HUES6 (cell line): ENCODE results near the gene MEST.
"Not testable (repeated sequence)": the region's sequence is repeated elsewhere in the genome, so short reads cannot be mapped to it uniquely, and the experiment has no call there.

ENCODE experiments used
- H3K27ac ChIP-seq: 2 replicates; pipeline ENCODE4 v1.7.0; 2013; ENCODE audit warnings: low read depth, mild to moderate bottlenecking, low read length, inconsistent platforms
- H3K27me3 ChIP-seq: 2 replicates; pipeline ENCODE4 v1.6.1; 2013; ENCODE audit warnings: low read length; ENCODE audit not compliant: control insufficient read depth, insufficient read depth
- H3K36me3 ChIP-seq: 2 replicates; pipeline ENCODE4 v1.6.1; 2013; ENCODE audit warnings: low read length; ENCODE audit not compliant: control insufficient read depth, insufficient read depth
- H3K4me1 ChIP-seq: 2 replicates; pipeline ENCODE4 v1.6.1; 2013; ENCODE audit warnings: low read length; ENCODE audit not compliant: control insufficient read depth, insufficient read depth
- H3K4me3 ChIP-seq: 2 replicates; pipeline ENCODE4 v1.5.1; 2013; ENCODE audit warnings: low read depth, low read length
- H3K9ac ChIP-seq: one replicate; pipeline ENCODE4 v1.6.1; 2013; ENCODE audit warnings: mild to moderate bottlenecking, low read length
- H3K9me3 ChIP-seq: 2 replicates; pipeline ENCODE4 v1.6.1; 2013; ENCODE audit warnings: low read depth, low read length; ENCODE audit not compliant: control insufficient read depth, insufficient read depth

MEST gene

GRCh38 chr7:130491841-130492522, at the start of gene MEST:
MEST (plus strand) TSS chr7:130492085; CDS start chr7:130492314, 229 bp downstream.
- Histone ChIP-seq H3K27me3 (peaks cover 25% of the 10 kb centered on the region), H3K27ac (no peak within 1 kb of the TSS), H3K4me3 (peak within 1 kb of the TSS; percentile 73), H3K36me3 (peaks cover 18% of the 10 kb centered on the region), H3K9ac (peak within 1 kb of the TSS; percentile 84), H3K4me1 (peaks cover 31% of the 10 kb centered on the region), H3K9me3 (peaks cover 9% of the 10 kb centered on the region; the same call in 1 of the 2 replicates)

DNA sequence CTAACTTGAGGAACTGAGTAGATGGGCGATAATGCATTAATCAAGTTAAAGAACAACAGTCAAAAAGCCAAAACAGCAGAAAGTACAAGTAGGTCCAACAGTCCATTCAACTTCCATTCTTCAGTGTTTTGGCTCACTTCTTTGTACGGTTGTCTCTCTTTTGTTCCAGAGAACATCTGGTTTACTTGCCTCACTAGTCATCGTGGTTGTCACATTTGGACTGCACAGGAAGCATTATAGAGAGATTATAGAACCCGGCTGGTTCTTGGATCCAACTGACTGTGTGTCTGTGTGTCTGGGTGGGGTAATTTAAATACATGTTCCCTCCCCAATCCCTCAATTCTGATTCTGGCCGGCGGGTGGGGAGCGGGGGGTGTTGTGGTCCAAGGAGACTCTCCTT, 49.3 kb upstream of the MEST start:
- H3K4me3 ChIP-seq: no peak overlapping the region
- H3K4me1 ChIP-seq: peaks cover 8% of the 10 kb centered on the region
- no peaks in the 10 kb centered on the region for H3K27me3 ChIP-seq
- H3K9ac ChIP-seq: no peak overlapping the region
- H3K9me3 ChIP-seq: peaks cover 2% of the 10 kb centered on the region; the same call in 1 of the 2 replicates
- no peak overlapping the region for H3K27ac ChIP-seq
- no peaks in the 10 kb centered on the region for H3K36me3 ChIP-seq

DNA sequence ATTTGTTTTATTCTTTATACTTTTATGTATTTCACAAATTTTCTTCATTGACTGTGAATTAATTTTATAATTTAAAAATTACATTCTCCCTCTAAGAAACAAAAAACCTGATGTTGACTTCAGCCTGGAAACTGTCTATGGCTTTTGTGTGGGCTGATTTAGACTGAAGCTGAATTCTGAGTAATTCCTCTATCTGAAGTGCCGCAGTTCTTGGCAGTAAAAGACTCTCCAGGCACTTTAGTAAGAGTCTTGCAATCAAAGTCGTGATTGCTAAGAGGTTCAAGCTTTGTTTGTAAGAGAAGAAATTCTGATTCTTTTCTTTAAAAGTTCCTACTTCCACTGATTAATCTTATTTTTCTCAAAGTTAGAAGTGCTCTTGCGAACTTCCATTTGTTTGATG, 47.7 kb upstream of the MEST start:
- H3K27ac ChIP-seq: no peak overlapping the region
- H3K36me3 ChIP-seq: no peaks in the 10 kb centered on the region
- H3K4me3 ChIP-seq: no peak overlapping the region
- H3K4me1 ChIP-seq: peaks cover 8% of the 10 kb centered on the region
- H3K9ac ChIP-seq: no peak overlapping the region
- H3K9me3 ChIP-seq: peaks cover 8% of the 10 kb centered on the region; the same call in 1 of the 2 replicates
- no peaks in the 10 kb centered on the region for H3K27me3 ChIP-seq

- Histone ChIP-seq H3K9me3 (peaks cover 8% of the 10 kb centered on the region; the same call in 1 of the 2 replicates), H3K9ac (no peak overlapping the region), H3K36me3 (no peaks in the 10 kb centered on the region), H3K27me3 (no peaks in the 10 kb centered on the region), H3K27ac (no peak overlapping the region), H3K4me1 (peaks cover 8% of the 10 kb centered on the region), H3K4me3 (no peak overlapping the region)
These were observed 47.0 kb upstream of the MEST start for GRCh38 chr7:130444751-130445407.

DNA sequence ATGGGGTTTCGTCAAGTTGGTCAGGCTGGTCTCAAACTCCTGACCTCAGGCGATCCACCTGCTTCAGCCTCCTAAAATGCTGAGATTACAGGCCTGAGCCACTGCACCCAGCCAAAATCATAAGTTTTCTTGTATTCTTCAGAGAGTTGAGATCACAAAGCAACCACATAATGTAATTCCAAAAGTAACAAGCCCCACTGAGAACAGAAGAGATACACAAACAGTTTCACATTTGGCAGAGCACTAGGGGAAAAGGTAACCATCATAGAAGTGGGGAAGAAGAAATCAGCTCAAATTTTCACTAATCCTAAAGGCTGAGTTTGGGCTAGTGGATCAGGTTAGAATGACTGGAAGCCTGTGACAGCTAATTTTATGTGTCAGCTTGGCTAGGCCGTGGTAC, 45.6 kb upstream of the MEST start:
- Histone ChIP-seq H3K27me3 (no peaks in the 10 kb centered on the region), H3K36me3 (no peaks in the 10 kb centered on the region), H3K27ac (no peak overlapping the region), H3K9me3 (peaks cover 8% of the 10 kb centered on the region; the same call in 1 of the 2 replicates), H3K4me3 (no peak overlapping the region), H3K9ac (no peak overlapping the region), H3K4me1 (peaks cover 7% of the 10 kb centered on the region)

- not testable (repeated sequence) for H3K27me3 ChIP-seq, H3K4me3 ChIP-seq, H3K9me3 ChIP-seq, H3K9ac ChIP-seq, H3K36me3 ChIP-seq, H3K4me1 ChIP-seq, H3K27ac ChIP-seq
These were observed 40.5 kb upstream of the MEST start for GRCh38 chr7:130451344-130451743.

DNA sequence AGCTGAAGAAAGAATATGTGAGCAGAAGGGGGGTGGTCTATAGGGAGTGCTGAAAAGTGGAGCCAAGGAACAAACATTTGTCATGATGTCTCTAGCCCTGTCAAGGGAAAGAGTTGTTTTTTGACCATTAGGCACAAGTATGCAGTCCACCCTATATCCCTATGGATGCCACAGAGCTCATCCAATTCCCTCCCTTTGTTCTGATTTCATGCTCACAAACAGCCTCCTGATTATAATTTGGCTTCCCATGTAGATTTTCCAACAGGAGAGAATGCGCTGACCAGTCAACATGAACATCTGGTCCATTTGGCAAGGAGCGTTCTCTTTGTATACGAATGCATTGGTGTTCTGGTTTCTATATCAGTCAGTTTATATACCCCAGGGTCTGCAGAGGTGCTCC, 38.9 kb upstream of the MEST start:
- no peaks in the 10 kb centered on the region for H3K27me3 ChIP-seq
- no peak overlapping the region for H3K9ac ChIP-seq
- H3K4me1 ChIP-seq: no peaks in the 10 kb centered on the region
- no peak overlapping the region for H3K4me3 ChIP-seq
- no peak overlapping the region for H3K27ac ChIP-seq
- peaks cover 4% of the 10 kb centered on the region; the same call in 1 of the 2 replicates for H3K9me3 ChIP-seq
- H3K36me3 ChIP-seq: no peaks in the 10 kb centered on the region

DNA sequence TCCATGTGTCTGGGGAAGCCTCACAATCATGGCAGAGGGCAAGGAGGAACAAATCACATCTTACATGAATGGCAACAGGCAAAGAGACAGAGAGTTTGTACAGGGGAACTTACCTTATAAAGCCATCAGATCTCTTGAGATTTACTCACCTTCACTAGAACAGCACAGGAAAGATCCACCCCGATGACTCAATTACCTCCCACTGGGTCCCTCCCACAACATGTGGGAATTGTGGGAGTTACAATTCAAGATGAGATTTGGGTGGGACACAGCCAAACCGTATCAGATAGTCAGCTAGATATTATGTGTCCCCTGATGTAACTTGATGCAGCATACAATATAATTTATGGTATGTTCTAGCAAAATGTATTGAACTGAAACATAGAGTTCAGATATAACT, 36.9 kb upstream of the MEST start:
- Histone ChIP-seq H3K9ac (no peak overlapping the region), H3K4me1 (no peaks in the 10 kb centered on the region), H3K9me3 (peaks cover 16% of the 10 kb centered on the region), H3K27ac (no peak overlapping the region), H3K27me3 (no peaks in the 10 kb centered on the region), H3K36me3 (no peaks in the 10 kb centered on the region), H3K4me3 (no peak overlapping the region)

DNA sequence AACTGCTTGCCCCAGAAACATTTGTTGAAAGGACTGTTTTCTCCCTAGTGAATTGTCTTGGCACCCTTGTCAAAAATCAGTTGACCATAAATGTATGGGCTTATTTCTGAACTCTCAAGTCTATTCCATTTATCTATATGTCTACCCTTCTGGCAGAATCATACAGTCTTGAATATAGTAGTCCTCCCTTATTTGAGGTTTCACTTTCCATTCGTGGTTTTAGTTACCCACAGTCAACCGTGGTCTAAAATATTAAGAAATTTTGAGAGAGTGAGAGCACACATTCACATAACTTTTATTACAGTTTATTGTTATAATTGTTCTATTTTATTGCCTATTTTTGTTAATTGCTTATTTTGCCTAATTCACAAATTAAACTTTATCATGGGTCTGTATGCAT, 33.6 kb upstream of the MEST start:
- H3K4me3 ChIP-seq: no peak overlapping the region
- no peak overlapping the region for H3K9ac ChIP-seq
- peaks cover 18% of the 10 kb centered on the region for H3K9me3 ChIP-seq
- H3K27ac ChIP-seq: no peak overlapping the region
- H3K4me1 ChIP-seq: no peaks in the 10 kb centered on the region
- H3K27me3 ChIP-seq: no peaks in the 10 kb centered on the region
- H3K36me3 ChIP-seq: no peaks in the 10 kb centered on the region

DNA sequence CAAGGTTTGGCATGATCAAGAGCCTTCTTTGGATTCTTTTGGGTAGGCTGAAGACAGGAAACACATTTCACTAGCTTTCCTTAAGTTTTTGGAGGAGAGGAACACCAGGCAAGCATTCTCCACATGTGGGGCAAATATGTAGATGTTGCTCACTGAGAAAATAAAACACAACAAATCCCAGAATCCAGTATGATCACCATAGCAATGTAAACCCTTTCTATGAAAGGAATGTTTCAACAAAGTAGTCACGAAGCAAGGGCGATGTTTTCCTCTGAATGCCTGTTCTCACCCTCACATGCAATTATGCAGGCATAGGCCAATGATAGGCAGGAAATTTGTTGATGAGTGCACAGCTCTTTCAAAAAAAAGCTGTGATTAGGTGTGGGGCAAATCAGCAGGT, 30.6 kb upstream of the MEST start:
- no peaks in the 10 kb centered on the region for H3K4me1 ChIP-seq
- no peak overlapping the region for H3K27ac ChIP-seq
- no peak overlapping the region for H3K4me3 ChIP-seq
- H3K27me3 ChIP-seq: no peaks in the 10 kb centered on the region
- no peaks in the 10 kb centered on the region for H3K36me3 ChIP-seq
- H3K9ac ChIP-seq: no peak overlapping the region
- peaks cover 18% of the 10 kb centered on the region for H3K9me3 ChIP-seq

GRCh38 chr7:130463553-130464434, 28.1 kb upstream of the MEST start:
- no peaks in the 10 kb centered on the region for H3K36me3 ChIP-seq
- H3K4me1 ChIP-seq: no peaks in the 10 kb centered on the region
- no peak overlapping the region for H3K27ac ChIP-seq
- peaks cover 12% of the 10 kb centered on the region for H3K9me3 ChIP-seq
- no peak overlapping the region for H3K4me3 ChIP-seq
- H3K9ac ChIP-seq: no peak overlapping the region
- H3K27me3 ChIP-seq: no peaks in the 10 kb centered on the region
